ENCODE measurements around the gene NQO1.
A peak's percentile ranks its signal among the peaks of the same experiment; 100 is the strongest.

Gene NQO1

DNA sequence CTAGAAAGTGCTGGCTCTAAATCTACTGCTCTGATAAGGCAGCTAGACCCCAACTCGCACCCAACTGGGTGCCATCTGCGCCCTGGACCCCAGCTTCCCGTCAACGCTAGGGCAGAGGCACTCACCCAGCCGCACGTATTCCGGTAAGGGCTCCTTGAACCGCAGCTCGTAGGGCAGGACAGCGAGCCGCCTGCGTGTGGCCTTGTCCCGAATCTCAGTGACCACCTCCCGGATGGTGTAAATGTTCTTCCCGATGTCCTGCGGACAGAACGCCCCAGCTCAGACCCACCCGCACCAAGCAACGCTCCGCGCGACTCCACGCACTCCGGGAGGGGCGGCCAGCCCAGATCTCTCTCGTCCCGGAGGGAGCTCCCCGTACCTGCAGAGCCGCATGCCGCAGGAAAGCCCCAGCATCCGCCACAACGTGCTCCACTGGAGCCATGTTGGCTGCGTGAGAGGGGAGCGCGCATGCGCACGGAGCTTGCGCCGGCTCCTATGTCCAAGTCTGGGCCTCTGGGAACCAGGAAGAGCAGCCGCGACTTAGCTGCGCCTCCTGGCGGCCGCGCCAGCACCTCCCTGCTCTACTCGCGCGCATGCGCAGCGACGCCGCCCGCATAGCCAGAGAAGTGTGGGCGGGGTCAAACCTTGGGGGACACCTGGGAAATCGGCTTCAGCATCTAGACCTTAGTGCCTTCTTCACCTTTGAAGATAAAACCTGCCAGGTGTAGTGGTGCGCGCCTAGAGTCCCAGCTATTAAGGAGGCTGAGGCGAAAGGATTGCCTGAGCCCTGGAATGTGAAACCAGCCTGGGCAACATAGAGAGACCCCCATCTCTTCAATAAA is 28.3 kb upstream of the NQO1 start, which contains the start of gene NOB1:
Gene NOB1, minus strand, starts transcription at position 458 of the 842 bp plus-strand sequence. Its CDS starts 16 bp downstream, at position 442.
- no peak for TF ChIP-seq EZH2 (IDR thresholded peaks at IDR 0.05; ENCODE audit: borderline replicate concordance, low read depth, low read length, severe bottlenecking)
- TF ChIP-seq, protein P1, sequence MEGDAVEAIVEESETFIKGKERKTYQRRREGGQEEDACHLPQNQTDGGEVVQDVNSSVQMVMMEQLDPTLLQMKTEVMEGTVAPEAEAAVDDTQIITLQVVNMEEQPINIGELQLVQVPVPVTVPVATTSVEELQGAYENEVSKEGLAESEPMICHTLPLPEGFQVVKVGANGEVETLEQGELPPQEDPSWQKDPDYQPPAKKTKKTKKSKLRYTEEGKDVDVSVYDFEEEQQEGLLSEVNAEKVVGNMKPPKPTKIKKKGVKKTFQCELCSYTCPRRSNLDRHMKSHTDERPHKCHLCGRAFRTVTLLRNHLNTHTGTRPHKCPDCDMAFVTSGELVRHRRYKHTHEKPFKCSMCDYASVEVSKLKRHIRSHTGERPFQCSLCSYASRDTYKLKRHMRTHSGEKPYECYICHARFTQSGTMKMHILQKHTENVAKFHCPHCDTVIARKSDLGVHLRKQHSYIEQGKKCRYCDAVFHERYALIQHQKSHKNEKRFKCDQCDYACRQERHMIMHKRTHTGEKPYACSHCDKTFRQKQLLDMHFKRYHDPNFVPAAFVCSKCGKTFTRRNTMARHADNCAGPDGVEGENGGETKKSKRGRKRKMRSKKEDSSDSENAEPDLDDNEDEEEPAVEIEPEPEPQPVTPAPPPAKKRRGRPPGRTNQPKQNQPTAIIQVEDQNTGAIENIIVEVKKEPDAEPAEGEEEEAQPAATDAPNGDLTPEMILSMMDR (IDR thresholded peaks at IDR 0.05; ENCODE audit: borderline replicate concordance, extremely low read depth, low read length, poor library complexity, severe bottlenecking) = peak; percentile 99
- peak; percentile 96 for ATAC-seq (ENCODE audit: insufficient read depth, low read depth)
- DNase-seq = peak; percentile 97

DNA sequence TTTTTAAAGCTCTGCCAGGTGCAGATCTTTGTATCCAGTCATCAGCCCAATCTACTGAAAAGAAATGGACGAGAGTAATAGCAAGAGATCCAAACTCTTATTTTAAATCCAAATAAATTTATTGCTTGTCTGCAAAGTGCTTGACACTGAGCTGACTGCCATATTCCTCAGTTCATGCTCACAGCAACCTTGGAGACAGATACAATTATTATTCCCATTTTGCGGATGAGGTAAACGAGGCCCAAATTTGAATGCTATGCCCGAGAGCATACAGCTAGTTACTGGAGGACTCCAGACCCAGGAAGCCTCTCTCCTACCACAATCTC is 27.7 kb upstream of the NQO1 start:
- TF ChIP-seq, protein P1 (IDR thresholded peaks at IDR 0.05; ENCODE audit: borderline replicate concordance, extremely low read depth, low read length, poor library complexity, severe bottlenecking) = no peak
- no peak for TF ChIP-seq EZH2 (IDR thresholded peaks at IDR 0.05; ENCODE audit: borderline replicate concordance, low read depth, low read length, severe bottlenecking)
- H3K79me2 ChIP-seq (ENCODE audit: insufficient read depth, low read length) = peaks cover 45% of the 10 kb centered on the region

More for the DNA sequence above, 28.3 kb upstream of the NQO1 start, which contains the start of gene NOB1:
- peak within 1 kb of the TSS; percentile 72 for H3K27ac ChIP-seq (ENCODE audit: low read length)
- H3K4me2 ChIP-seq (ENCODE audit: insufficient read depth, low read length) = peak within 1 kb of the TSS; percentile 82
- H3K27me3 ChIP-seq (ENCODE audit: insufficient read depth, low read length, poor library complexity) = no peaks in the 10 kb centered on the region
- H3K36me3 ChIP-seq (ENCODE audit: insufficient read depth, low read length) = peaks cover 32% of the 10 kb centered on the region
- peak within 1 kb of the TSS; percentile 45 to 78 for H3K4me3 ChIP-seq (ENCODE audit: low read depth in 1 of 2, low read length in 2 of 2)
- peak within 1 kb of the TSS; percentile 72 for H3K9ac ChIP-seq (ENCODE audit: low read depth, low read length)
- peaks cover 6% of the 10 kb centered on the region; the same call in 1 of the 2 replicates for H4K20me1 ChIP-seq (ENCODE audit: insufficient read depth, low read length)
- H3K4me1 ChIP-seq (ENCODE audit: insufficient read depth, low read length) = peaks cover 27% of the 10 kb centered on the region
- peak within 1 kb of the TSS; percentile 97 for H2AFZ ChIP-seq (ENCODE audit: low read depth, low read length)
- no peaks in the 10 kb centered on the region for H3K9me3 ChIP-seq (ENCODE audit: insufficient read depth, low read length, severe bottlenecking)
- peaks cover 45% of the 10 kb centered on the region for H3K79me2 ChIP-seq (ENCODE audit: insufficient read depth, low read length)

DNA sequence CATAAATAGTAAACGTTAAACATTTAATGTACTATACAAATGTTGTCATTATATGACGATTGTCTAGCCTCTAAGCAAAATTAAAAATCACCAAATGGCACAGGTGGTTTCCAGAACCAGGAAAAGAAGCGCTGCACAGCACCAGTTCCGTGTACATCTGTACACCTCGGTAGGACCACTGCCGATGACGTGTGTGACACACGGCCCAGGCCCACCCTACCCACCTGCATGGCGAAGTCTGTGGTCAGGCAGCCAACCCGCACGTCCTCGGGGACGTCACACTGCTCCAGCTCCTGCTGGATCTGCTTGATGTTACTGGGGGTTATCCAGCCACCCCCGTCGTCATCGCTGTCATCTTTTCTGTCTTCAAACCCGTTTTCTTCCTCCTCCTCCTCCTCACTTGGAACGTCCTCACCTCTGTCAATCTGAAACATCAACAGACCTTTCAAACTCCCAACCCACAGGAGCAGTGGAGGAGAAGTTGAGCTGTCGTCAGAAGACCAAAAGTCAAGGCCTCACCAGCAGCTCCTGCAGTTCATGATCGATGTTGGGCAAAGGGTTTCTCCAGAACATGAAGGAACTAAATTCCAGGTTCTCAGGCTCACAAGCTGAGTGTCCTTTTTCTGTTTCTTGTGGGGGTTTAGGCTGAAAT is 22.5 kb upstream of the NQO1 start:
- Histone ChIP-seq H3K4me2 (ENCODE audit: insufficient read depth, low read length) (no peak overlapping the region), H3K27ac (ENCODE audit: low read length) (no peak overlapping the region), H3K79me2 (ENCODE audit: insufficient read depth, low read length) (peaks cover 43% of the 10 kb centered on the region), H3K4me1 (ENCODE audit: insufficient read depth, low read length) (peaks cover 18% of the 10 kb centered on the region), H3K27me3 (ENCODE audit: insufficient read depth, low read length, poor library complexity) (no peaks in the 10 kb centered on the region), H3K9ac (ENCODE audit: low read depth, low read length) (no peak overlapping the region), H3K4me3 (ENCODE audit: low read depth in 1 of 2, low read length in 2 of 2) (no peak overlapping the region), H4K20me1 (ENCODE audit: insufficient read depth, low read length) (peaks cover 11% of the 10 kb centered on the region; the same call in 1 of the 2 replicates), H3K9me3 (ENCODE audit: insufficient read depth, low read length, severe bottlenecking) (no peaks in the 10 kb centered on the region), H3K36me3 (ENCODE audit: insufficient read depth, low read length) (peaks cover 85% of the 10 kb centered on the region), H2AFZ (ENCODE audit: low read depth, low read length) (no peak overlapping the region)
- TF ChIP-seq EZH2 (IDR thresholded peaks at IDR 0.05; ENCODE audit: borderline replicate concordance, low read depth, low read length, severe bottlenecking) = no peak
- TF ChIP-seq, protein P1 (IDR thresholded peaks at IDR 0.05; ENCODE audit: borderline replicate concordance, extremely low read depth, low read length, poor library complexity, severe bottlenecking) = no peak
- DNase-seq = no peak
- ATAC-seq (ENCODE audit: insufficient read depth, low read depth) = no peak

More for the DNA sequence above, 27.7 kb upstream of the NQO1 start:
- Histone ChIP-seq H3K4me3 (ENCODE audit: low read depth in 1 of 2, low read length in 2 of 2) (peak overlapping the region; percentile 45 to 78; a peak in 3 of 4 replicates), H3K4me2 (ENCODE audit: insufficient read depth, low read length) (peak overlapping the region; percentile 82), H3K36me3 (ENCODE audit: insufficient read depth, low read length) (peaks cover 37% of the 10 kb centered on the region), H3K27ac (ENCODE audit: low read length) (peak overlapping the region; percentile 72), H2AFZ (ENCODE audit: low read depth, low read length) (peak overlapping the region; percentile 97), H3K9ac (ENCODE audit: low read depth, low read length) (peak overlapping the region; percentile 72), H4K20me1 (ENCODE audit: insufficient read depth, low read length) (peaks cover 6% of the 10 kb centered on the region; the same call in 1 of the 2 replicates), H3K9me3 (ENCODE audit: insufficient read depth, low read length, severe bottlenecking) (no peaks in the 10 kb centered on the region), H3K4me1 (ENCODE audit: insufficient read depth, low read length) (peaks cover 27% of the 10 kb centered on the region), H3K27me3 (ENCODE audit: insufficient read depth, low read length, poor library complexity) (no peaks in the 10 kb centered on the region)
- DNase-seq = no peak
- no peak for ATAC-seq (ENCODE audit: insufficient read depth, low read depth)

Data from DND-41 (cell line).